Spleen (tissue), 7 donors: ENCODE measurements around the gene PARD6G.

Source experiments
- CTCF ChIP-seq, 11 experiments: fragments of 200-600 bp in 7 of 11; fragments of 450-650 bp in 4 of 11; sonication (generic) in 4 of 11; IDR thresholded peaks in 8 of 11; conservative IDR thresholded peaks in 3 of 11; 1 replicate in 7 of 11; 2 replicates in 4 of 11; pipeline versions ENCODE4 v1.4.0 to v1.8.0; 2016 to 2021; ENCODE audit warnings: antibody characterized with exemption in 11 of 11, inconsistent platforms in 4 of 11, mild to moderate bottlenecking in 1 of 11
- POLR2A ChIP-seq, 3 donors: fragments of 450-650 bp; IDR thresholded peaks; one replicate each; pipeline ENCODE4 v1.5.1; 2017; ENCODE audit warnings: antibody characterized with exemption in 3 of 3, mild to moderate bottlenecking in 1 of 3
- POLR2AphosphoS5 ChIP-seq, 3 donors: sonication (generic); formaldehyde crosslinking; IDR thresholded peaks; one replicate each; pipeline ENCODE4 v1.5.1; 2017; ENCODE audit warnings: antibody characterized with exemption in 3 of 3
- donor health status: DM: no; HTN: no; CAD: no; lungs with moderate emphysema.
- donor health status: DM: no; HTN: no; CAD: no.
- donor health status: DM: no; HTN: no; CAD: no.

- TF ChIP-seq POLR2AphosphoS5 (IDR thresholded peaks at IDR 0.05) (no peak), CTCF (IDR thresholded peaks at IDR 0.05 in 8 of 11, conservative IDR thresholded peaks at IDR 0.05 in 3 of 11) (no peak), POLR2A (IDR thresholded peaks at IDR 0.05) (no peak)
Measured at GRCh38 chr18:80148326-80149199, 98.8 kb downstream of the PARD6G start.
